ENCODE measurements around the gene WDR59. TPM values are rescaled to one million over a fixed set of nuclear protein-coding genes. Genes with fewer than 3 reads are reported as not detected.

WDR59 gene
- total and polyA plus RNA-seq, 2 of the 4 experiments (the other 2 are of a cell fraction): 29.4 to 44.6 TPM

GRCh38 chr16:74973304-74973703 lies 11.6 kb downstream of the WDR59 start:
- Histone ChIP-seq H3K36me3 (ENCODE audit: control insufficient read depth, insufficient read depth, low read length) (peaks cover 8% of the 10 kb centered on the region; the same call in 1 of the 2 replicates), H4K5ac (ENCODE audit: low read depth, low read length) (no peak overlapping the region), H3K27ac (ENCODE audit: insufficient read depth, low read length) (no peak overlapping the region), H3K56ac (ENCODE audit: extremely low read depth, insufficient read depth, low read length) (no peak overlapping the region), H3K4me3 (ENCODE audit: insufficient read depth, low read depth, low read length) (no peak overlapping the region), H4K8ac (ENCODE audit: low read depth in 2 of 2, low read length in 2 of 2) (no peak overlapping the region), H3K14ac (replicated peaks; ENCODE audit: low read depth, low read length) (no peak overlapping the region), H3K4me1 (ENCODE audit: control insufficient read depth, insufficient read depth, low read length) (no peaks in the 10 kb centered on the region), H3K9me1 (ENCODE audit: insufficient read depth, low read length) (peaks cover 8% of the 10 kb centered on the region; the same call in 1 of the 2 replicates), H3K23ac (ENCODE audit: low read depth, low read length) (no peak overlapping the region), H2AK9ac (replicated peaks; ENCODE audit: low read depth, low read length, poor library complexity) (no peak overlapping the region), H3K4me2 (ENCODE audit: low read depth, low read length) (no peak overlapping the region), H3K18ac (ENCODE audit: low read depth, low read length) (no peak overlapping the region), H2AFZ (replicated peaks; ENCODE audit: low read length, poor library complexity) (no peak overlapping the region), H2BK120ac (ENCODE audit: low read depth, low read length) (no peak overlapping the region), H3K79me1 (ENCODE audit: low read depth in 1 of 2, low read length in 2 of 2) (peaks cover 11 to 19% of the 10 kb centered on the region in 2 experiments), H2AK5ac (ENCODE audit: low read depth, low read length) (no peak overlapping the region), H2BK15ac (ENCODE audit: low read depth, low read length) (no peak overlapping the region), H3K9ac (ENCODE audit: low read depth, low read length) (no peak overlapping the region), H2BK20ac (ENCODE audit: low read depth, low read length) (no peak overlapping the region), H3K9me3 (ENCODE audit: control insufficient read depth, insufficient read depth, low read length) (no peaks in the 10 kb centered on the region), H3K27me3 (ENCODE audit: control insufficient read depth, insufficient read depth, low read length) (no peaks in the 10 kb centered on the region), H4K91ac (ENCODE audit: insufficient read depth, low read depth, low read length) (no peak overlapping the region), H2BK5ac (ENCODE audit: low read depth, low read length, poor library complexity, severe bottlenecking) (no peak overlapping the region), H4K20me1 (ENCODE audit: insufficient read depth, low read length) (no peaks in the 10 kb centered on the region), H3K4ac (ENCODE audit: low read depth, low read length) (no peak overlapping the region)
- intact Hi-C loops (cut with micrococcal nuclease) (no loop called here), in situ Hi-C loops (cut with MboI; ENCODE audit: low sequenced_read_pairs) (no loop called here), dilution Hi-C loops (cut with HindIII; ENCODE audit: low sequenced_read_pairs, unreplicated experiment) (no loop called here)
- POLR2A ChIA-PET (ENCODE audit: unreplicated experiment): no interaction called here
- ATAC-seq (ENCODE audit: low read depth) (no peak), DNase-seq (no peak)
- CTCF ChIA-PET: no interaction called here
- no TSS peak for BruUV-seq (replicated peaks)
- WGBS, 2 experiments (ENCODE audit: extremely low coverage in 2 of 2, insufficient read length in 1 of 2): no CpG with 5 or more reads among the region's 10 CpGs
- TF ChIP-seq NFE2L2 (IDR thresholded peaks at IDR 0.05; ENCODE audit: low read depth, low read length) (no peak), USF2 (IDR thresholded peaks at IDR 0.05; ENCODE audit: low read depth, low read length) (no peak), SMC3 (IDR thresholded peaks at IDR 0.05; ENCODE audit: low read depth, low read length) (no peak), CTCF (conservative IDR thresholded peaks at IDR 0.05; ENCODE audit: low read depth, low read length) (no peak), POLR2A (IDR thresholded peaks at IDR 0.05; ENCODE audit: low read depth, low read length) (no peak), BHLHE40 (IDR thresholded peaks at IDR 0.05; ENCODE audit: low read depth, low read length) (no peak), RFX5 (IDR thresholded peaks at IDR 0.05; ENCODE audit: low read depth, low read length) (no peak), RCOR1 (IDR thresholded peaks at IDR 0.05; ENCODE audit: insufficient replicate concordance, low read length) (no peak), FOS (IDR thresholded peaks at IDR 0.05; ENCODE audit: low read depth, low read length) (no peak), MXI1 (IDR thresholded peaks at IDR 0.05; ENCODE audit: borderline replicate concordance, low read depth, low read length) (no peak), ELK1 (IDR thresholded peaks at IDR 0.05; ENCODE audit: borderline replicate concordance, low read depth, low read length) (no peak), CHD1 (IDR thresholded peaks at IDR 0.05; ENCODE audit: low read depth, low read length) (no peak), MAZ (IDR thresholded peaks at IDR 0.05; ENCODE audit: borderline replicate concordance, low read depth, low read length) (no peak), RAD21 (IDR thresholded peaks at IDR 0.05; ENCODE audit: low read length) (no peak), MAFK (IDR thresholded peaks at IDR 0.05; ENCODE audit: low read depth, low read length) (no peak), CEBPB (IDR thresholded peaks at IDR 0.05; ENCODE audit: low read depth, low read length) (no peak)

Measured in IMR-90 (cell line).